C4-2B (cell line): ENCODE measurements around the gene MTA3.
"Not testable (repeated sequence)": the region's sequence is repeated elsewhere in the genome, so short reads cannot be mapped to it uniquely, and the experiment has no call there.

ENCODE experiments used
- H3K27ac ChIP-seq: fragments of 450-650 bp; 2 replicates; pipeline ENCODE4 v1.5.1; 2017
- CTCF ChIP-seq: fragments of 450-650 bp; conservative IDR thresholded peaks from 2 replicates; pipeline ENCODE4 v1.5.1; 2017; ENCODE audit warnings: mild to moderate bottlenecking
- ZFX ChIP-seq: fragments of 450-650 bp; IDR thresholded peaks from 2 replicates; pipeline ENCODE4 v1.6.1; 2017

Gene MTA3

GRCh38 chr2:42578621-42579020, 10.2 kb downstream of the MTA3 start:
- TF ChIP-seq CTCF (no peak), ZFX (no peak)
- H3K27ac ChIP-seq, result no peak overlapping the region

- H3K27ac ChIP-seq, result no peak overlapping the region
- TF ChIP-seq ZFX (no peak), CTCF (no peak)
Measured at GRCh38 chr2:42581257-42581656, 12.8 kb downstream of the MTA3 start.

GRCh38 chr2:42584628-42585027, 16.2 kb downstream of the MTA3 start:
- H3K27ac ChIP-seq, result not testable (repeated sequence)

- H3K27ac ChIP-seq, result no peak overlapping the region
- TF ChIP-seq CTCF, result no peak
- no peak for TF ChIP-seq ZFX
Measured at GRCh38 chr2:42585779-42586178, 17.3 kb downstream of the MTA3 start.

GRCh38 chr2:42587526-42588117, 19.2 kb downstream of the MTA3 start:
- TF ChIP-seq ZFX (no peak), CTCF (no peak)
- H3K27ac ChIP-seq, result no peak overlapping the region

- no peak overlapping the region for H3K27ac ChIP-seq
- TF ChIP-seq ZFX (no peak), CTCF (no peak)
Measured at GRCh38 chr2:42588121-42588520, 19.7 kb downstream of the MTA3 start.

- no peak for TF ChIP-seq CTCF
- no peak for TF ChIP-seq ZFX
- no peak overlapping the region for H3K27ac ChIP-seq
Measured at GRCh38 chr2:42590176-42590575, 21.7 kb downstream of the MTA3 start.

- no peak overlapping the region for H3K27ac ChIP-seq
- TF ChIP-seq CTCF, result no peak
Measured at GRCh38 chr2:42593282-42593681, 24.9 kb downstream of the MTA3 start.
